Renal pelvis (tissue), 4 donors: ENCODE measurements around the gene CHST8. TPM values are rescaled to one million over a fixed set of nuclear protein-coding genes. Genes with fewer than 3 reads are reported as not detected.
"Not testable (repeated sequence)": the region's sequence is repeated elsewhere in the genome, so short reads cannot be mapped to it uniquely, and the experiment has no call there.

Source experiments
- DNase-seq: peaks from one replicate; pipeline ENCODE4 v3.0.0-alpha.2; 2013
- polyA plus RNA-seq, 3 donors: library from polyadenylated mRNA; unstranded; fragments of 120-200 nt; gene quantifications; one replicate each; pipeline ENCODE4 v1.2.1, GENCODE V29; 2013; ENCODE audit not compliant: insufficient read length in 3 of 3

Gene CHST8
- polyA plus RNA-seq, 3 donors, result 0.40 to 0.52 (median 0.41) TPM

- DNase-seq, result no peak
Observed at GRCh38 chr19:33811736-33812387, 190.1 kb downstream of the CHST8 start.

GRCh38 chr19:33812388-33813330, 190.9 kb downstream of the CHST8 start:
- no peak for DNase-seq

- no peak for DNase-seq
Observed at GRCh38 chr19:33813391-33814101, 191.8 kb downstream of the CHST8 start.

- DNase-seq, result no peak
Observed at GRCh38 chr19:33814181-33815165, 192.7 kb downstream of the CHST8 start.

- DNase-seq, result no peak
Observed at GRCh38 chr19:33815380-33816340, 193.9 kb downstream of the CHST8 start.

GRCh38 chr19:33818411-33818810, 196.7 kb downstream of the CHST8 start:
- no peak for DNase-seq

- DNase-seq, result not testable (repeated sequence)
Observed at GRCh38 chr19:33819078-33819477, 197.3 kb downstream of the CHST8 start.

GRCh38 chr19:33819506-33819879, 197.7 kb downstream of the CHST8 start:
- no peak for DNase-seq

GRCh38 chr19:33819880-33820781, 198.4 kb downstream of the CHST8 start:
- DNase-seq, result no peak

- no peak for DNase-seq
Observed at GRCh38 chr19:33821871-33822270, 200.1 kb downstream of the CHST8 start.

Other genes with a start within 250 kb of the CHST8 start
- gene CEBPG, start 248.2 kb upstream of the CHST8 start, polyA plus RNA-seq, result 10 to 100 TPM; 21.2 to 22.6 (median 22.0) TPM
- gene PEPD, start 100.2 kb upstream of the CHST8 start, polyA plus RNA-seq, result 100 to 1,000 TPM; 105 to 120 (median 116) TPM
- 10 to 100 TPM; 48.5 to 68.6 (median 56.4) TPM for gene KCTD15, start 174.9 kb downstream of the CHST8 start, polyA plus RNA-seq